MM.1S (cell line): ENCODE measurements around the gene CPEB3.

Experiments
- DNase-seq: peaks from one replicate; pipeline ENCODE4 v3.0.0-alpha.2; 2015
- H2AFZ ChIP-seq: fragments of 300-600 bp; sonication (generic); 2 replicates; pipeline ENCODE4 v1.6.0; 2016; ENCODE audit warnings: antibody characterized with exemption, low read length
- H3F3A ChIP-seq: fragments of 300-600 bp; sonication (generic); 2 replicates; pipeline ENCODE4 v1.6.1; 2016; ENCODE audit warnings: mild to moderate bottlenecking, antibody characterized with exemption, low read length, moderate library complexity, mixed read lengths; ENCODE audit not compliant: insufficient read depth
- H3K27ac ChIP-seq: fragments of 300-600 bp; sonication (generic); 2 replicates; pipeline ENCODE4 v1.5.1; 2016; ENCODE audit warnings: mild to moderate bottlenecking, low read length
- H3K27me3 ChIP-seq: fragments of 300-600 bp; sonication (generic); replicated peaks from 2 replicates; pipeline ENCODE4 v1.6.0; 2016; ENCODE audit warnings: low read length; ENCODE audit not compliant: insufficient read depth
- H3K36me3 ChIP-seq: fragments of 300-600 bp; sonication (generic); replicated peaks from 2 replicates; pipeline ENCODE4 v1.6.1; 2016; ENCODE audit warnings: mild to moderate bottlenecking, low read length, mixed read lengths; ENCODE audit not compliant: insufficient read depth
- H3K4me1 ChIP-seq: fragments of 300-600 bp; sonication (generic); 2 replicates; pipeline ENCODE4 v1.6.1; 2016; ENCODE audit warnings: low read length, mixed read lengths
- H3K4me2 ChIP-seq: fragments of 300-600 bp; sonication (generic); 2 replicates; pipeline ENCODE4 v1.6.0; 2016; ENCODE audit warnings: low read depth, low read length
- H3K4me3 ChIP-seq: fragments of 300-600 bp; sonication (generic); 2 replicates; pipeline ENCODE4 v1.5.1; 2016; ENCODE audit warnings: low read length, mixed read lengths
- H3K79me2 ChIP-seq: fragments of 300-600 bp; sonication (generic); 2 replicates; pipeline ENCODE4 v1.6.1; 2016; ENCODE audit warnings: mixed run types, low read length, mixed read lengths
- H3K9ac ChIP-seq: fragments of 300-600 bp; sonication (generic); 2 replicates; pipeline ENCODE4 v1.6.1; 2016; ENCODE audit warnings: low read length, mixed read lengths
- H3K9me2 ChIP-seq: fragments of 300-600 bp; sonication (generic); replicated peaks from 2 replicates; pipeline ENCODE4 v1.6.1; 2016; ENCODE audit warnings: mild to moderate bottlenecking, low read length, mixed read lengths; ENCODE audit not compliant: insufficient read depth
- H3K9me3 ChIP-seq: fragments of 300-600 bp; sonication (generic); replicated peaks from 2 replicates; pipeline ENCODE4 v1.6.1; 2016; ENCODE audit warnings: mild to moderate bottlenecking, low read length, mixed read lengths; ENCODE audit not compliant: insufficient read depth
- H4K20me1 ChIP-seq: fragments of 300-600 bp; sonication (generic); 2 replicates; pipeline ENCODE4 v1.6.1; 2016; ENCODE audit warnings: mild to moderate bottlenecking, low read length, moderate library complexity, mixed read lengths; ENCODE audit not compliant: insufficient read depth
- CTCF ChIP-seq: fragments of 300-600 bp; sonication (generic); IDR thresholded peaks from 2 replicates; pipeline ENCODE4 v1.5.1; 2016; ENCODE audit warnings: antibody characterized with exemption, low read length, mixed read lengths
- EZH2 ChIP-seq: fragments of 300-600 bp; sonication (generic); optimal IDR thresholded peaks from 2 replicates; pipeline ENCODE3; 2017; ENCODE audit warnings: low read depth, mild to moderate bottlenecking, antibody characterized with exemption, low read length, mixed read lengths
- EZH2phosphoT487 ChIP-seq: fragments of 300-600 bp; sonication (generic); IDR thresholded peaks from 2 replicates; pipeline ENCODE4 v1.6.1; 2018; ENCODE audit warnings: antibody characterized with exemption, low read length

The CPEB3 gene

GRCh38 chr10:92284112-92284704 is 6.7 kb downstream of the CPEB3 start:
- no peak overlapping the region for H3K9ac ChIP-seq
- peak overlapping the region; percentile 71 for H3K4me2 ChIP-seq
- peaks cover 83% of the 10 kb centered on the region for H3K79me2 ChIP-seq
- H3K4me3 ChIP-seq: no peak overlapping the region
- no peaks in the 10 kb centered on the region; the same call in 1 of the 2 replicates for H4K20me1 ChIP-seq
- TF ChIP-seq EZH2phosphoT487 (no peak), CTCF (no peak), EZH2 (no peak)
- DNase-seq: peak; percentile 53
- H3F3A ChIP-seq: peaks cover 5% of the 10 kb centered on the region; the same call in 1 of the 2 replicates
- H3K27ac ChIP-seq: peak overlapping the region; percentile 36; the same call in 1 of the 2 replicates
- peaks cover 9% of the 10 kb centered on the region for H3K4me1 ChIP-seq
- no peaks in the 10 kb centered on the region for H3K27me3 ChIP-seq
- no peaks in the 10 kb centered on the region for H3K9me3 ChIP-seq
- H3K9me2 ChIP-seq: no peaks in the 10 kb centered on the region
- H2AFZ ChIP-seq: no peak overlapping the region
- H3K36me3 ChIP-seq: no peaks in the 10 kb centered on the region

GRCh38 chr10:92278996-92279696 is 11.7 kb downstream of the CPEB3 start:
- Histone ChIP-seq H3K9ac (no peak overlapping the region), H3K4me1 (no peaks in the 10 kb centered on the region), H3K4me2 (no peak overlapping the region), H3K27ac (no peak overlapping the region), H3K36me3 (no peaks in the 10 kb centered on the region), H3F3A (no peaks in the 10 kb centered on the region), H3K4me3 (no peak overlapping the region), H3K27me3 (no peaks in the 10 kb centered on the region), H3K9me3 (no peaks in the 10 kb centered on the region), H2AFZ (no peak overlapping the region), H3K9me2 (no peaks in the 10 kb centered on the region), H3K79me2 (peaks cover 68% of the 10 kb centered on the region), H4K20me1 (no peaks in the 10 kb centered on the region; the same call in 1 of the 2 replicates)
- DNase-seq: no peak
- TF ChIP-seq EZH2 (no peak), EZH2phosphoT487 (no peak), CTCF (no peak)

GRCh38 chr10:92274071-92274470 is 16.8 kb downstream of the CPEB3 start:
- H3K9ac ChIP-seq: no peak overlapping the region
- H3K27me3 ChIP-seq: no peaks in the 10 kb centered on the region
- H3K4me2 ChIP-seq: no peak overlapping the region
- H3F3A ChIP-seq: no peaks in the 10 kb centered on the region
- TF ChIP-seq EZH2phosphoT487 (no peak), CTCF (no peak), EZH2 (no peak)
- no peaks in the 10 kb centered on the region for H3K9me2 ChIP-seq
- no peaks in the 10 kb centered on the region for H3K36me3 ChIP-seq
- H3K4me3 ChIP-seq: no peak overlapping the region
- no peak overlapping the region for H3K27ac ChIP-seq
- no peaks in the 10 kb centered on the region for H3K9me3 ChIP-seq
- no peaks in the 10 kb centered on the region for H3K4me1 ChIP-seq
- no peaks in the 10 kb centered on the region for H4K20me1 ChIP-seq
- H3K79me2 ChIP-seq: peaks cover 44% of the 10 kb centered on the region
- DNase-seq: no peak
- H2AFZ ChIP-seq: no peak overlapping the region
